Stimulated activated CD8-positive, alpha-beta memory T cell treated with anti-CD3 and anti-CD28 coated beads, Interleukin-15, amount 100 ng/mL, for 4 hours (primary cell): ENCODE data around the gene GJB6.
A peak's percentile ranks its signal among the peaks of the same experiment; 100 is the strongest.

ENCODE experiments used
- DNase-seq, 2 donors: peaks; one replicate each; pipeline ENCODE4 v3.0.0-alpha.2; 2020; ENCODE audit warnings: low read depth in 2 of 2

The GJB6 gene

GRCh38 chr13:20188667-20189553 lies 43.2 kb downstream of the GJB6 start:
- no peak for DNase-seq

- DNase-seq, result no peak
Measured at GRCh38 chr13:20186771-20187170, 45.3 kb downstream of the GJB6 start.

- DNase-seq, result no peak
Measured at GRCh38 chr13:20185366-20186056, 46.6 kb downstream of the GJB6 start.

GRCh38 chr13:20182231-20182846 lies 49.8 kb downstream of the GJB6 start:
- DNase-seq, result peak in 1 of 2 donors; percentile 18

- no peak for DNase-seq
Measured at GRCh38 chr13:20181188-20181587, 50.9 kb downstream of the GJB6 start.

GRCh38 chr13:20178156-20178555 lies 54.0 kb downstream of the GJB6 start:
- DNase-seq, result no peak

GRCh38 chr13:20177049-20177831 lies 54.9 kb downstream of the GJB6 start:
- no peak for DNase-seq

GRCh38 chr13:20175907-20176652 lies 56.0 kb downstream of the GJB6 start:
- DNase-seq, result no peak

- DNase-seq, result no peak
Measured at GRCh38 chr13:20175406-20175794, 56.7 kb downstream of the GJB6 start.

GRCh38 chr13:20174656-20175405 lies 57.3 kb downstream of the GJB6 start:
- DNase-seq, result peak; percentile 42 to 75

GRCh38 chr13:20173116-20173746 lies 58.9 kb downstream of the GJB6 start:
- no peak for DNase-seq
